GM12892 (cell line): ENCODE measurements around the gene TRIM75.
"Not testable (repeated sequence)": the region's sequence is repeated elsewhere in the genome, so short reads cannot be mapped to it uniquely, and the experiment has no call there.

Experiments
- DNase-seq: peaks from one replicate; pipeline ENCODE4 v3.0.0; 2011; ENCODE audit not compliant: insufficient read length
- FAIRE-seq: peaks from 2 replicates; lab custom pipeline; 2011; peaks lifted over from hg19 to GRCh38; lab: Jason Lieb, UNC
- POLR2A ChIP-seq: IDR thresholded peaks from 2 replicates; pipeline ENCODE4 v1.6.1; 2011; ENCODE audit warnings: low read depth, low read length, control low read depth
- POLR2AphosphoS5 ChIP-seq: IDR thresholded peaks from 2 replicates; pipeline ENCODE4 v1.6.1; 2011; ENCODE audit warnings: low read depth, low read length, control low read depth
- TAF1 ChIP-seq: IDR thresholded peaks from 2 replicates; pipeline ENCODE4 v1.6.1; 2011; ENCODE audit warnings: low read depth, mild to moderate bottlenecking, control low read depth, low read length, borderline replicate concordance

TRIM75 gene

DNA sequence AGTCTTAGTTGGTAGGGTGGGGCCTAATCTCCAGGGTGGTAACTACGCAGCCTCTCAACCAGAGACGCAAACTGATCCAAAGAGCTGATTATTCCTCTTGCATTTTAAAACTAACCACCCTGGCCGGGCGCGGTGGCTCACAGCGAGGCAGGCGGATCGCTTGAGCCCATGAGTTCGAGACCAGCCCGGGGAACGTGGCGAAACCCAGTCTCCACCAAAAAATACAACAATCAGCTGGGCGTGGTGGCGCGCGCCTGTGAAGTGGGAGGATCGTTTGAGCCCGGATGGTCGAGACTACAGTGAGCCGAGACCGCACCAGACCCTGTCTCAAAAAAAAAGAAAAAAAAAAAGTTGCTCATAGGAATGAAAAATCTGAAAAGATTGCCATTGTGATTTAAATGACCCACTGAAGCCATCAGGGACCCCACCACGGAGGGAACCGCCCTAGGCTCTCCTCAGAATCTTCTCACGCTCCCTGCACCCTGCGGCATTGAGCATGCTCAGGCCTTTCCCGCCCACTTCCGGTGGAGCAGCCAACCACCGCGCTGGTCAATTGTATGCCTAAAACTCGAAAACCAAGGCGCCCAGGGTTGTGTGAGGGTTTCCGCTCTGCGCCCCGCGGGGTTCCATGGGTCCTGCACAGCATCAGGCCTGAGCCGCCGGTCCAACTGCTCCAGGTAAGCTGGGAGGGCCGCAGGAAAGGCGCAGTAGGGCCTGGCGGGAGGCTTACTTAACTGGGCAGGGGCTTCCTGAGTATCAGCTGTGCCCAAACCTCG is 22.0 kb upstream of the TRIM75 start, which contains the start of gene TRIM60:
TSS of gene TRIM60 (plus strand) at position 564 of the 776 bp plus-strand sequence. CDS start 8,074 bp downstream, outside the sequence.
- FAIRE-seq (no peak), DNase-seq (no peak)
- no peak for TF ChIP-seq TAF1
- no peak for TF ChIP-seq POLR2AphosphoS5
- no peak for TF ChIP-seq POLR2A

DNA sequence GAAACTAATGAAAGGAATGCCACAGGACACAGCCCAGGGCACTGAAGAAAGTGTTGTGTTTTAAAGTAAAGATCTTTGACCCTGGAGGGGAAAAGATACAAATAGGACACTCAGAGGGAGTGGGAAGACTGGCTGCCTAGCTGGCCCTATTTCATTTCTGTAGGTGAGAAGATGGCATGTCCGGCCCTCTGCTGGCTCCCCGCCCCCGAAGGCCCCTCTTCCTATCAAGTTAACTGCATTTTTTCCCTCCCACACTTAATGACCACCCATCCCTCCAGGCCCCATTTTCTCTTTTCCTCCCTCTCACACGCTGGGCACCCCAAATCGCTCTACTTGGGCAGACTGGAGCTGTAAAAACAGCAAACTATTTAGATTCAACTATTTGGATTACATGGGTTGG is 5.5 kb upstream of the TRIM75 start:
- no peak for TF ChIP-seq POLR2A
- TF ChIP-seq TAF1: no peak
- no peak for TF ChIP-seq POLR2AphosphoS5
- DNase-seq (no peak), FAIRE-seq (no peak)

DNA sequence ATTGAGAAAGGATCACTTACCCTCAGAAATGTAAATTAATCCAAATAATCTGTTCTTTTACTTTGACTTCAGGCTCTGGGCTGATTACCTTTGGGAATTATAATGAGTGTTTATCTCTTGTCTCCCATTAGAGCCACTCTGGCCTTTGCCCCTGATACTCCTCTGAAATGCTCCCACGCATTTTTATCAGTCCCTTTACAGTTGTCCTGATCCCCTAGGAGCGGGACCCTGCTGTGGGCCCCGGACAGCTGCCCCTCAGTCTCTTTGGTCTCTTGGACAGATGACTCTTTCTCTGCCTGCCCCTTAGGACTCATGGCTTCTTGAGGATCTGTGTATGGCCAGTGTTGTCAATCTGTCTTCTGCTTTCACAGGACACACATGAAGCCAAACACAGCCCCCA is 1.0 kb upstream of the TRIM75 start:
- TF ChIP-seq POLR2A (no peak), TAF1 (no peak)

DNA sequence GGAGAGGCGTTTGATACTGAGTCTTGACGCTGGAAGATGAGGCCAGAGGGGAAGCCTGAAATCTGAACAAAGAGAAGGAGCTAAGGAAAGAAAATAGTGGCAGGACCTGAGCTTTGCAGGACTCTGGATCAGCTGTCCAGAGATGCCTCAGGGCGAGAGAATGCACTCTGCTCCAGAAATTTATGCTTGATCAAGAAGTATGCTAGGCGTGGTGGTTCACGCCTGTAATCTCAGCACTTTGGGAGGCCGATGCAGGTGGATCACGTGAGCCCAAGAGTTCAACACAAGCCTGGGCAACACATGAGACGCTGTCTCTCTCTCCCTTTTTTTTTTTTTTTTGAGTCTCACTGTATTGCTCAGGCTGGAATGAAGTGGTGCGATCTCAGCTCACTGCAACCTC is 1.9 kb downstream of the TRIM75 start:
- TF ChIP-seq TAF1 (no peak), POLR2AphosphoS5 (no peak), POLR2A (no peak)
- no peak for DNase-seq
- FAIRE-seq: no peak

More for the DNA sequence above, 1.0 kb upstream of the TRIM75 start:
- FAIRE-seq (no peak), DNase-seq (no peak)

DNA sequence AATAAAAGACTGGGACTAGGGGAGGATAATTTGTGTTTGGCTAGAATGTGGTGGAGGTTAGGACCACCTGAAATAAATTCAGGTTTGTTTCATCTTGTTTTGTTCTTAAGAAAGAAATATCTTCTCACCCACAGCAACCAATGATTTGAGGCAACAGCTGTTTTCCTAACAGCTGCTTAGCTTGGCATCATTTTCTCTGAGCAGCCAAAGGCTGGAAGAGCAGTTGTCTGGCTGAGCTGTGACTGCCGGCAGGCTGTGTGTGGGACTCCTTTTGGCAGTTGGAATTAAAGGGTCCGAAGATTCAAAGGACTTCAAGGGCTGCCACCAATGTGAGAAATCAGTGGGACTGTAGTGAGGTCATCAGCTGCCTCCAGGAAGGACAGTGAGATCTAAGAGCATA is 5.0 kb downstream of the TRIM75 start:
- no peak for DNase-seq
- TF ChIP-seq TAF1 (no peak), POLR2A (no peak), POLR2AphosphoS5 (no peak)
- no peak for FAIRE-seq

DNA sequence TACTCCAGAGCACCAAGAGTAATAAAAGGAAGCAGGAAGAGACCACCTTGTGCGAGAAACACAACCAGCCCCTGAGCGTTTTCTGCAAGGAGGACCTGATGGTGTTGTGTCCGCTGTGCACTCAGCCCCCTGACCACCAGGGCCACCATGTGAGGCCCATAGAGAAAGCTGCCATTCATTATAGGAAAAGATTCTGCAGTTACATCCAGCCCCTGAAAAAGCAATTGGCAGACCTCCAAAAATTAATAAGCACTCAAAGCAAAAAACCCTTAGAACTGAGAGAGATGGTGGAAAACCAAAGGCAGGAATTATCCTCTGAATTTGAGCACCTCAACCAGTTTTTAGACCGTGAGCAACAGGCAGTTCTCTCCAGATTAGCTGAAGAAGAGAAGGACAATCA is 5.7 kb downstream of the TRIM75 start:
- no peak for TF ChIP-seq POLR2A
- no peak for TF ChIP-seq POLR2AphosphoS5
- TF ChIP-seq TAF1: no peak
- no peak for DNase-seq
- FAIRE-seq: no peak

DNA sequence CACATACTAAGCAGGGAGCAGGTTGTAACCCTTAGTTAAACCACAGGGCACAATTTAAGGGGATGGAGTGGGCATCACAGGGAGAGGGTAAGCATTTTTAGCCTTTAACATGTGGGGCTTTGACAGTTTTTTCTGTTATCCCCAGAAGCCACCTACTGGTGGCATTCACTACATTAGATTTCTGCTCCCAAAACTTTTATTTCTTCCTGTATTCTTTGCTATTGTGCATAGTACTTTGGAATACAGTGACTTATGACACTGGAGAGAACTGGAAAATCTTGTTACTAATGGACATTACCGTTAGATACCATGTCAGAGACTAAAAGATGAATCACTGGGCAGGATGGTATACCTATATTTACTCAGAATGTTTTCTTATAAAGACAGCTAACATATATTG is 7.3 kb downstream of the TRIM75 start:
- FAIRE-seq: no peak
- DNase-seq: no peak
- TF ChIP-seq POLR2A: no peak
- TF ChIP-seq TAF1: no peak
- no peak for TF ChIP-seq POLR2AphosphoS5

DNA sequence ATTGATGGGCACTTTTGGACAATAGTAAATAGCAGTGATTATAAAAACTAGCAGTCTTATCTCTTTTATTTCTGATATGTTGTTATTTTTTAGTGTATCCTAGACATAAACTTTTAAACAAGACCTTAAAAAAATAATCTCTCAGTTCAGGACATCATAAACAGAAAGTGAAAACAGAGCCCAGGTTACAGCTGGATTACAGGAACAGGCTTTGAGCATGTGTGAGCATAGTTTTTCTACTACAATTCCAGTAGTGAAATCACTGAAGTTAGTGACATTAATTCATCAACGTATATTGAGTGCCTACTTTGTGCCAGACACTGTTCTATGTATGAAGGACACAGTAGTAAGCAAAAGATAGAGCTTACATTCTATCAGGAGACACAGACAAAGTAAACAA is 16.9 kb downstream of the TRIM75 start:
- FAIRE-seq (no peak), DNase-seq (no peak)
- TF ChIP-seq TAF1 (no peak), POLR2AphosphoS5 (no peak)

DNA sequence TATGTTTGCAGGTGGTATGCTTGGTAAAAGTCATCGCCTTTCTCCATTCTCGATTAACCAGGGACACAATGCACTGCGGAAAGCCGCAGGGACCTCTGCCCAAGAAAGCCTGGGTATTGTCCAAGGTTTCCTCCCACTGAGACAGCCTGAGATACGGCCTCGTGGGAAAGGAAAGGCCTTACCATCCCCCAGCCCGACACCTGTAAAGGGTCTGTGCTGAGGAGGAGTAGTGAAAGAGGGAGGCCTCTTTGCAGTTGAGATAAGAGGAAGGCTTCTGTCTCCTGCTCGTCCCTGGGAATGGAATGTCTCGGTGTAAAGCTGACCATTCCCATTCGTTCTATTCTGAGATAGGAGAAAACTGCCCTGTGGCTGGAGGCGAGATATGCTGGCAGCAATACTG is 19.7 kb downstream of the TRIM75 start:
- FAIRE-seq, DNase-seq: not testable (repeated sequence)

DNA sequence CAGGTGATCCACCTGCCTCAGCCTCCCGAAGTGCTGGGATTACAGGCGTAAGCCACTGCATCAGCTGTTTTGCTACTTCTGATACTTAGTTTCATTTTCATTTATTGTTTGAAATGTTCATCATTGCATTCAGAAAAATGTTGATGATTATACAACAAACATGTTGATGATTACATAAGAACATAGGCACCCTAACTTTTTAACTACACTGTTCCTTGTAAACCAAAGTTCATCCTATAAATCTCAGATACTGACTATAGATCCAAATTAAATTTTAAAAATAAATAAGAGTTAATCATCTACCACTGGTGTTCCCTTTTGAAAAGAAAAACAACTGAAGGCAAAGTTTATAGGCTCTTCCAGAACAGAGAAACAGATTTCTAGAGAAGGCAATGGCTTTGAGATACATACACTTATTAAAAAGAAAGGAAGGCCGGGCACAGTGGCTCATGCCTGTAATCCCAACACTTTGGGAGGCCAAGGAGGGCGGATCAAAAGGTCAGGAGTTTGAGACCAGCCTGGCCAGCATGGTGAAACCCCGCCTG is 23.4 kb downstream of the TRIM75 start:
- no peak for DNase-seq
- TF ChIP-seq POLR2AphosphoS5 (no peak), TAF1 (no peak), POLR2A (no peak)
- no peak for FAIRE-seq

DNA sequence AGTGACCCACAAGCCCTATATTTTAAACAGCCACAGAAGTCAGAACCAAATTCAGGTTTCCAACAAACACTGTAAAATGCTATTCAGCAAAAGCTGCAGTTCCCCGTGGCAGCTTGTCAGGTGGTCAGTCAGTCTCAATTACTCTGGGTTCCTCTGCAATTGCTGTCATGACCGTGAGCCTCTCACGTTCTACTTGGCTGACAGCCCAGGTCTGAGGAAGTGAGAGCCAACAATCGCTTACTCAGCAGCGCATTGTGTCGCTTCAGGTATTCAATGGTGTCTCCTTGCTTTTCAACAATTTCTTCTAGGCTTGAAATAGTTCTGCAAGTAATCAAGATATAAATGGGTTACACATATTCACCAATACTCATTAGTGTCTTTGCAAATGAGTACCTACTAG is 25.8 kb downstream of the TRIM75 start:
- TF ChIP-seq POLR2AphosphoS5 (no peak), TAF1 (no peak)
- FAIRE-seq (peak; percentile 40), DNase-seq (no peak)

DNA sequence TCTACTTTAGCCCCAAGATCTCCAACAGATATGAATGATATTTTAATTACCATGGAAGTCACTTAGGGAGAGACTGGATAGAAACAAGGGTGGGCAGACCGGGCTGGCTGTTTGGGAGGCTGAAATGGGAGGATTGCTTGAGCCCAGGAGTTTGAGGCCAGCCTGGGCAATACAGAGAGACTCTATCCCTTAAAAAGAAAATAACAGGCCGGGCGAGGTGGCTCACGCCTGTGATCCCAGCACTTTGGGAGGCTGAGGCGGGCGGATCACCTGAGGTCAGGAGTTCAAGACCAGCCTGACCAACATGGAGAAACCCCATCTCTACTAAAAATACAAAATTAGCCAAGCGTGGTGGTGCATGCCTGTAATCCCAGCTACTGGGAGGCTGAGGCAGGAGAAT is 31.1 kb downstream of the TRIM75 start:
- FAIRE-seq, DNase-seq: not testable (repeated sequence)

DNA sequence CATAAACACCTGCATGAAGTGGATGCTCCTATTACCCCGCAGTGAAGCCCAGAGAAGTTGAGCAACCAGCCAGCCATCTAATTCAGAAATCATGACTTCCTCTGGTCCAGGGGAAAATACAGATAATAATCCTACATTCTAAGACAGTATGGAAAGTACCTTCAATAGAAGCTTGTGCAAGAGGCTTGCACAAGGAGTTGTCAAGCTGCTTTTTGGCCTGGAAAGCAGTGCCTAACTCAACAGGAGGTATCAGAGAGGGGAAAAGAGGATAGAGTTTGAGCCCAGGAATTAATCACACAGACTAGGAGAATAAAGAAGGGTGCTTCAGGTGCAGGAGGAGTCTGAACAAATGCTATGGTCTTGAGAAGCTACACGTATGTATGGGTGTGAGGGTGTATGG is 32.3 kb downstream of the TRIM75 start:
- DNase-seq (no peak), FAIRE-seq (no peak)
- TF ChIP-seq TAF1: no peak
- TF ChIP-seq POLR2AphosphoS5: no peak
- TF ChIP-seq POLR2A: no peak
